Right renal cortex interstitium (tissue), 3 donors: ENCODE data around the gene DAB1. TPM values are rescaled to one million over a fixed set of nuclear protein-coding genes. Genes with fewer than 3 reads are reported as not detected.

Source experiments
- DNase-seq, 3 donors: peaks; one replicate each; pipeline ENCODE4 v3.0.0-alpha.2; 2013; ENCODE audit warnings: low read depth in 3 of 3, low spot score in 2 of 3
- polyA plus RNA-seq, 3 donors: library from polyadenylated mRNA; unstranded; fragments of 120-200 nt; gene quantifications; one replicate each; pipeline ENCODE4 v1.2.1, GENCODE V29; 2013; ENCODE audit not compliant: insufficient read length in 3 of 3

DAB1 gene
- polyA plus RNA-seq, 3 donors, result 6.3 to 6.9 (median 6.7) TPM

DNA sequence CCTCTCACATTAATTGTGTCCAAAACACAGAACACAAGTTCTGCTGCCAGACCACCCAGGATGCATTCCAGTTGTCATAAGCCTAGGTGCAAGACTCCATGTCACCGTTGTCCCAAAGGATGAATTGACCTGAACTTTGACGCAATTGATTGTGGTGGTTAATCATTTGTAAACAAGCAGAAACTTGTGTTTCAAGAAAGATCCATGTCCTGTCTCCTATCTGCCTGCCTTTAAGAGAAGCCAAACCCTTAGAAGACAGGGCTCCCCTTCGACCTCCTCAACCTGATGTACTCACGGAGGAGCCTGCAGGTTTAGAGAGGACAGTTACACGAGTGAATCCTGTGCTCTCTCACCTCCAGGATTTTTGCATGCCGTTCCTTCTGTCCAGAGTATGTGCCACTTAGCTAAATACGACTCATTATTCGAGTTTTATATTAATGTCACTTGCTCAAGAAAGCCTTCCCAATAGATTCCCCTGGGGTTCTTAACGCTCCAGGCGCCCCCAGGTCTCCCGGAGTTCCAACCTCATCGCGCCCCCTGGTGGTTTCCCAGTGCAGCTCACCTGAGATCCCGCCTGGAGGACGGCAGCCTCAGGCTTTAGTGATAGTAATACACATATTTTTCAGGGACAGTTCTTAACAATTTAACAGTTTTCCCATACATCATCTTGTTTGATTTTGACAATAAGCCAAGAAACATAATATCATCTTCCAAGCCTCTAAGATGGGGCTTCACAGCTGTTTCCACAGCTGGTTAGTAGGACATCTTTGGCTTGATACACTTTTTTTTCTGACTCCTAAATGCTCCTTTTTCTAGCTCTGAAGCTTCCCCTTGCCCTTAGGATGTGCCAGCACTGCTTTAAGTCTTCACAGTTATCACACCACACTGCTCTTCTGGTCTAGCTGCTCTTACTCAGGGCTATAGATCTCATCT is 455.7 kb downstream of the DAB1 start:
- DNase-seq, result no peak

DNA sequence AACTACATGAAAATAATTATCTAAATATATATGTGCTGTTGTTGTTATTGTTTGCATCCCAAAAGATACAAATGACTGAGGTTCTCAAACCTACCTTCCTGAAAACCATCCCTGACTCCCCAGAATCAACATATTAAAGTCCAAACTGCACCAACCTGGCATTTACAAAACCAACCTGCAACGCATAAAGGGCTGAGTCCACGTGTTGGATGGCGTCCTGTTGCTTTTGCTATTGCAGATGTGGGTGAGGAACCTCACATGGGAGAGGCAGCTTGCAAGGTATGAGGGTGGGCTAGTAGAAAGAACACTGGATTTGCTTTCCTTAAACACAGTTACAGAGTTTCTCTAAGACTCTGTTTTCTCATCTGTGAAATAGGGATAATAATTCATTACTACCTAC is 456.5 kb downstream of the DAB1 start:
- DNase-seq, result no peak

DNA sequence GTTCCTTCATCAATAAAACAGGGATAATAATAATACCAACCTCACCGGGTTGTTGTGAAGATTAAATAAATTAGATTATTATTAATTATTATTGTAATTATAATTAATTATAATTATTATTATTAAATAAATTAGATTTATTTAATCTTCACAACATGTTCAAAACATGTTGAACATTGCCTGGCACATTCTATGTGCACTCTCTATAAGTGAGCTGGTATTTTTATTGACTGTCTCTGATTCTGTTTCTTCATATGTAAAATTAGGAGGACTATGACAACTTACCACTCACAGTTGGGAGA is 457.2 kb downstream of the DAB1 start:
- DNase-seq, result no peak

DNA sequence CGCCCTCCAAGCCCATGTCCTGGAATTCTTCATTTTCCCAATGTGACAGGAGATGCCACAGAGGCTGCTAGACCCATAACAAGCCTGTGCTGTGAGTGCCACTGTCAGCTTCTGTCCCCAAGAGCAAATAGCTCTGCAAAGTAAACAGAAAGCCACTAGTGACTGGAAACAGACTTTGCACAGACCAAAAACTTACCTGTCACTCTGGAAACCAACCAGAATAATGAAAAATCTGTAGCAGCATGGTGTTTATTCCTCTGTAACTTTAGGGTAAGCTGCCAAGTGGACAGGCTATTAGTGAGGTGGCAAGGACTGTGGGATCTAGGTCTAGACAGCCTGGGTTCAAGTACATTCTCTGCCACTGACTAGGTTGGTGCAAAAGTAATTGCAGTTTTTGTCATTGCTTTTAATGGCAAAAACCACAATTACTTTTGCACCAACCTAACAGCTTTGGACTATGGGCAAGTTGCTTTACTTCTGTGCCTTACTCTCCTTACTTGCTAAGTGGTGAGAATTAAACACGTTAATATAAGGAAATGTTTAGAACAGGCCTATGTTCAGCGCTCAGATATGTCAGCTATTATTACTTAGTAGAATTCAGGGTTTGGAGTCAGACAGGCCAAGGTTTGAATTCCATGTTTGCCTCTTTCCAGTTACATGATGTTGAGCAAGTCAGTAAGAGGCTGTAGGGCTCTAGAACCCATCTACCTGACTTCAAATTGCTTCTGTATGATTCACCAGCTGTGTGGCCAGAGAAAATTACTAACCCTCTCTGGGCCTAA is 457.8 kb downstream of the DAB1 start, which contains the start of gene C8B:
Gene C8B, minus strand, starts transcription at position 100 of the 782 bp plus-strand sequence. Its CDS starts 67 bp downstream, at position 33.
- no peak for DNase-seq

DNA sequence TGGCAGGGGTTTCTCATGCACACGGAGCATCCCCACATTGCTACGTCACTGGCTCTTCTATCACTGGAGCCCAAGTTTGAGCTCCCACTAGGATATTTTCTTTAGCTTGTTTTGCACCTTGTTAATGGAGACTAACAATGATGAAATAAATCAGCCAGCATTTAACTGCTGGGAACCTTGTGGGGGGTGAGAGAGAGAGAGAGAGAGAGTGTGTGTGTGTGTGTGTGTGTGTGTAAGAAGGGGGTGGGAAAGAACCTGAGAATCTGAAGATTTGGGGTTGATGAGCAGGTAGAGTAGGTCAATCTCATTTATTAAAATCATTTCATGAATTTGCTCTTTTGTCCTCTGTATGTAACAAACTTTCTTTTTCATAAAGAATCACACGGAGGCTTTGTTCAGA is 458.7 kb downstream of the DAB1 start:
- no peak for DNase-seq

DNA sequence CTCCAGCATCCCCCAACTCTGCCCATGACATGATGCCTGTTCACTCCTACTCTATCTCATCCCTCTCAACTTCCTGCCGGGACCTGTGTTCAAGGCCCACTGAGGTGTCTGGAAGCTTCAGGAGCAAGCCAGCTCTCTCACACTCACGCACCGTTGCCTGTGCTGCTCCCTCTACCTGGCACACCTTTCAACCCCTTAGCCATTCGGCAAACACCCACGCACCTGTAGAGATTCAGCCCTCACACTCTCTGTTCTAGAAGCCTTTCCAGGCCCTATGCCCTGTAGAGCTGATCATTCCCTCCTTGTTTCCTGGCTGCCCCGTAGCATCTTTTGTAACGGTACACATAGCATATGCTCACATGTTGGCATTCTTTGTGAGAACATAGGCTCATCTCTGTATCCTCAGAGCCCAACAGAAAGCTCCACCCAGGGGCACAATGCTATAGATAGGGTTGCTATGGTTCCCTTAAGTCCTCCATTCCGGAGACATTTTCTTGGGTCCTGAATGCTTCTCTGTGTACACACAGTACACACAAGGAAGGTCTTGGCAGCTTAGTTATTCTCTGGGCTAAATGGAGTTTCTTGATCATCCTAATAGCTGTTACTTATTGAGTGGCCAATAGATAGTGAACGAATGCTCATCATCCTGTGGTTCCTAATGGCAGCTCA is 459.4 kb downstream of the DAB1 start:
- DNase-seq, result no peak

DNA sequence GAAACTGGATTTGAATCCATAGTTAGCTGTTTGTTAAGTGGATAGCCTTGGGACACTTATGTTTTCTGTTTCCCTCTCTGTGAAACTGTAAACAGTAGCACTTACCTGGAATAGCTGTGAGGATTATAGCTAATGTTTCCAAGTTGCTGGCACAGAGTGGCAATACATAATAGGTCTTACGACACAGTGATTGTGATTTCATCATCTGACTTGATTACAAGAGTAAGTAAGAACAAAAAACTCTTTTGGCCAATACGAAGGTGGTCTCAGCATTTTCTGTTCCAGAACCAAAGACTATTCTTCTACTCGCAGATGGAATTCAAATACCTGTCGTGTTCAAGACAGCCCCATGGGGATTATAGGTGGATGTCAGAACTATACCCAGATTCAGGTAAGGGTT is 460.2 kb downstream of the DAB1 start:
- no peak for DNase-seq

DNA sequence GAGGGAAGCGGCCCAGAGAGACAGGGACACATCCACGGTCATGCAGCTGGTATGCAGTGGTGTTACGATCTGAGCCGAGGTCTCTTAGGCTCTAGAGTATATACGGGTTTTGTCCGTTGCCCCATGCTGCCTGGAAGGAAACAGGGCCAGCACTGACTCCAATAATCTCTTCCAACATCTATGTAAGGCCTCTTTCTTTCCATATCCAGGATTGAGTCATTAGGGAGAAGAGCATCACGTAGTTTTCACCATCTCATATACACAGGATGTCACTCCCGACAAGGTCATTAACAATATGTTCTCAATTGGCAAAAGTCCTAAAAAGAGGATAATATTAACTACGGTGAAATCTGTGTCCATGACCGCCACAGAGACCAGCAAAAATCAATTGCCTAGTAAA is 462.4 kb downstream of the DAB1 start:
- no peak for DNase-seq

DNA sequence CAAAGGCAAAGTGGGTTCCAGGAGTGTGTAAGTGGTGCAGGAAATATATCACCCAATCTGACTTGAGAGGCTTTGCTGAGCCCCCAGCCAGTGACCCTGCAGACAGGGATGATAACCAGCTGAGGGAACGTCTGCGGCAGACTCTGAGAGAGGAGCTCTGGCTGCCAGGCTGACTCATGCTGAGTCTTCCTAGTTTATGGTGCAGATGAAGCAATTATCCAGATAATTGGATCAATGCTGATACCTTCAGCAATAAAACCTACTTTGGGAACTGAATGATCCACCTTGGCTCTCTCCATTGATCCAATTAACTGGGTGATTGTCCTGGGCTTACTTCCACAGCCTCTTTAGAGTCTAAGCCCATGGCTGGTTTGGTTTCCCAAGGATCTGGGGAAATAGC is 465.3 kb downstream of the DAB1 start:
- no peak for DNase-seq

DNA sequence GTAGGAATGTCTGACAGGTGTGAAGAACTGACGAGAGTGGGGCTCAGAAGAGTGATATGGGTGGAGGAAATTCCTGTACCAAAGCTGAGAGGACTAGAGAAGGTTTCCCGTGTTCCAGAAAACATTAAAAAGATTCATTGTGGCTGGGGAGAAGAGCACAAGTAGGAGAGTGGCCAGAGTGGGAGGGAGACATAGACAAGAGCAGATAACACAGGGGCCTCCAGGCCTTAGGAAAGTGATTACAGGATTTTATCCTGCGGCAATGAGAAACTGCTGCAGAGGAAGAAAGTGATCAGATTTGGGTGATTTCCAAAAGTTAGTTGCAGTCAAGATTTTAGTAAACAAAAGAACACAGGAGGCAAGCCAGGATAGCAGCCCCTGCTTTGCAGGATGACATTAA is 465.9 kb downstream of the DAB1 start:
- DNase-seq, result no peak

DNA sequence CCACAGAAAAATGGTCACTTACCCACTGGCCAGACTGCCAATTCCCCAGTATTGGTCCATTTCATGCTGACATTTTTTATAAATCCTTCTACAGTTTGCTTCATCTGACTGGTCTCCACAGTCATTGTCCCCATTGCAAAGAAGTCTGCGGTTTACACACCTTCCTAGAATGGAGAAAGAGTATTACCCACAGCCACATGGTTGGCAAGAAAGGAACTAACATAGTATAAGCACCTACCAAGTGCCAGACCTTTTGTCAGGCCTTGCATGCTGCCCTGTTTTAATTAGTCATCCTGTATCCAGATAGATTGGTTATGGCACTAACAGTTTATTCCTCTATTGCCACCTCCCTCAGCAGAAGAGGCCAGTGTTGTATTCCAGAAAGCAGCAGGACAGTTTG is 469.2 kb downstream of the DAB1 start:
- no peak for DNase-seq

DNA sequence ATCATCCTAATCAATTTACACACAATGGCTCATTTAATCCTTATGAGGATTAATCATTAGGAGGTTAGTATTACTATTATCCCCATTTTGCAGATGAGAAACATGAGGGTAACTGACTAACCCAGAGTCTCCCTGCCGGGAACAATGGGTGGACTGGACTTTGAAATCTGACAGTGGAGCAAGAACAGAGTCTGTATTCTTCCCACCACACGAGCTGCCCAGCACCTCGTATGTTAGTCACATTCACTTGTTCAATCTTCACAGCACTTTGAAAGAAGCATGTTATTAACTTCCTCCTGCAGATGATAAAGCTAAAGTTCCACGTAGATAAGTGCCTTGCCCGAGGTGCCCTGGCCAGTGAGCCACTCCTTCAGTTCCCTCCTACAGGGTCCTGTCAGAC is 470.5 kb downstream of the DAB1 start:
- DNase-seq, result no peak

DNA sequence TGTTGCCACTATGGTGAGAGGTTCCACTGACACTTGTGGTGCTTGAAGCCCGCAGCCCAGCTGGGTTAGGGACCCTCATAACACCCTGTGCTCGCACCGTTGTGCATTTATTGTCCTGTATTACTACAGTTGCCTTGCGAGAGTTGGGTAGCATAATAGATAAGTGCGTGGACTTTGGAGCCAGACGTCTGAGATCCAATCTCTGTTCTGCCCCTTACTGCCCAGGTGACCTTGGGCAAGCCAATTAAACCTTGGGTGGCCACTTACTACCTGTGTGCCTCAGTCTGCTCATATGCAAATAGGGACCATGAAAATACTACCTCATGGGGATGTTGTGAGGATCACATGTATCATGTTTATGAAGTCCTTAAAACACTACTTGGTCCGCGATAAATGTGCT is 471.4 kb downstream of the DAB1 start:
- no peak for DNase-seq

DNA sequence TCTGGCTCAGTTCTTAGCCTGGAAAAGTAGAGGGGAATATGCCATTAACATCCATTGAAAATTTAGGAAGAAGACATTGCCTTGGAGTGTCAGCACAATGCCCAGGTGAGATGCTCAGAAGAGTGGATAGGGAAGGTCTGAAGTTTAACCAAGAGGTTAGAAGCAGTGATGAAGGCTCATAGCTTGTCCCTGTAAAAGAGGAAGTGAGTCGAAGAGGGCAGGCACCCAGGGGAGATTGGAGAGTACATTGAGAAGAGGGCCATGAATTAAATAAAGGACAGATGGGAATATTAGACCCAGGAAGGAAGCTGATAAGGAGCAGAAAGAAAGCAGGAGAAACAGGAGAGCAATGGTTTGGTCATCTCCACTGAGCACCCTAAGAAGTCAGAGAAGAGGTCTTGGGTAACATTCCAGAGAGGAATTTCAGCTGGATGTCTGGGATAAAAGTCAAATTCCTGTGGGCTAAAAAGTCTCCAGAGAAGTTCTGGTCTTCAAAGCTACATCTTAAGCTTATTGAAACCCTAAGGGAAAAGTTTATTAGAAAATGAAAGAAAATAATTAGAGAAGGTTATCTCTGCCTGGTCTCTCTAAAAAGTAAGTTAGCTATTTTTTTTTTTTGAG is 475.3 kb downstream of the DAB1 start:
- DNase-seq, result no peak
